ENCODE data around the gene YRDC.

YRDC gene

DNA sequence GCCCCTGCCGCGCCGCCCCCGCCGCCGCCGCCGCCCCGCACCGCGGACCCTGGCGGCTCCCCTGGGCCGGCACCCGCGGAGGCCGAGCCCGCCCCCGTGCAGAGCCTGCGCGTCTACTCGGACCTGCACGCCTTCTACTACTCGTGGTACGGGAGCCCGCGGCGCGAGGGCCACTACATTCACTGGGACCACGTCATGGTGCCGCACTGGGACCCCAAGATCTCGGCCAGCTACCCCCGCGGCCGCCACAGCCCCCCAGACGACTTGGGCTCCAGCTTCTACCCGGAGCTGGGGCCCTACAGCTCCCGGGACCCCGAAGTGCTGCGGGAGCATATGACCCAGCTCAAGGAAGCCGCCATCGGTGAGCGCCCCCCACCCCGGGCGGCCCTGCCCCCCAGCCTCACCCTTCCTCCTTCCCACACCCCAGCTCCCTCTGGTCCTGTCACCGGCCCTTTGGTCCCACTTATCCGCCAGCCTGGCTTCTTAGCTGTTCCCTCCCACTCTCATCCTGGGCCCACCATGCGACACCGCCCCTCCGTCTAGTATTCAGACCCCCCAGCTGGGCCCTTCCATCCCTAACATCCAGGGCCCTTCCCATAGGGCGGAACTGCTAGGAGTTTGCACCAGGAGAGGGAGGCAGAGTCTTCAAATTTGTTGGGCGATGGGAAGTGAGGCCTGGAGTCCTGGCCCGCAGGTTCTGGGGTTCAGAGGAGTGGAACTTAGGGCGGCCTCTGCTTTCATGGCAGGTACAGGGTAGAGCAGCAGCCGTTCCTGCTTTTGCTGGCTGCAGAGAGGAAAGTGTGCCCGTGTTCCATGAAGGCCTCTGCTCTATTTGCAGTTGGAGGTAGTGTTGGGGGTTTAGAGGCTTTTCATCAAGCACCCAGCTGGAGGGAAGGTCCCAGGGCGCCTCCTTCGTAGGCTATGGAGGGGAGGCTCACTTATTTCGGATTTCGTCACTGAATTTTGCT is 13.4 kb downstream of the YRDC start (continued):
- TF ChIP-seq SCRT2 (tag by site-specific recombination; IDR thresholded peaks at IDR 0.05) (no peak), ZNF621 (tag by site-specific recombination; IDR thresholded peaks at IDR 0.05) (no peak), GLIS1 (tag by site-specific recombination; IDR thresholded peaks at IDR 0.05) (peak; percentile 61), ZNF510 (tag by site-specific recombination; IDR thresholded peaks at IDR 0.05; ENCODE audit: insufficient replicate concordance) (no peak), ZSCAN16 (tag by site-specific recombination; IDR thresholded peaks at IDR 0.05) (no peak), BCL11B (tag by site-specific recombination; IDR thresholded peaks at IDR 0.05; ENCODE audit: low read depth) (no peak), ZFP41 (tag by site-specific recombination; IDR thresholded peaks at IDR 0.05; ENCODE audit: borderline replicate concordance) (no peak), ZNF354C (tag by site-specific recombination; IDR thresholded peaks at IDR 0.05; ENCODE audit: borderline replicate concordance, low read depth) (no peak), ZNF223 (tag by site-specific recombination; IDR thresholded peaks at IDR 0.05) (no peak), ZNF660 (tag by site-specific recombination; IDR thresholded peaks at IDR 0.05) (no peak), SCRT1 (tag by site-specific recombination; IDR thresholded peaks at IDR 0.05; ENCODE audit: borderline replicate concordance) (no peak), ZBTB48 (tag by site-specific recombination; IDR thresholded peaks at IDR 0.05) (peak; percentile 41; the same call in 1 of the 2 replicates), GLI4 (tag by site-specific recombination; IDR thresholded peaks at IDR 0.05) (no peak), ZNF501 (tag by site-specific recombination; IDR thresholded peaks at IDR 0.05) (no peak), ZNF664 (tag by site-specific recombination; IDR thresholded peaks at IDR 0.05) (no peak), ZBTB44 (tag by site-specific recombination; IDR thresholded peaks at IDR 0.05) (no peak), ZBTB17 (tag by site-specific recombination; IDR thresholded peaks at IDR 0.05) (no peak), ZNF513 (tag by site-specific recombination; IDR thresholded peaks at IDR 0.05) (no peak), EGR2 (tag by site-specific recombination; IDR thresholded peaks at IDR 0.05; ENCODE audit: low read depth) (peak; percentile 43; the same call in 1 of the 2 replicates), ZNF202 (tag by site-specific recombination; IDR thresholded peaks at IDR 0.05; ENCODE audit: borderline replicate concordance) (no peak), ZNF692 (tag by site-specific recombination; IDR thresholded peaks at IDR 0.05) (peak; percentile 74), ZNF366 (tag by site-specific recombination; conservative IDR thresholded peaks at IDR 0.05) (no peak), ZNF121 (tag by site-specific recombination; IDR thresholded peaks at IDR 0.05) (no peak), ZNF558 (tag by site-specific recombination; IDR thresholded peaks at IDR 0.05) (no peak), KLF8 (tag by site-specific recombination; IDR thresholded peaks at IDR 0.05) (peak; percentile 47; the same call in 1 of the 2 replicates), TRIM28 (IDR thresholded peaks at IDR 0.05; ENCODE audit: borderline replicate concordance, low read length) (no peak)
- TF ChIP-seq, protein P1, sequence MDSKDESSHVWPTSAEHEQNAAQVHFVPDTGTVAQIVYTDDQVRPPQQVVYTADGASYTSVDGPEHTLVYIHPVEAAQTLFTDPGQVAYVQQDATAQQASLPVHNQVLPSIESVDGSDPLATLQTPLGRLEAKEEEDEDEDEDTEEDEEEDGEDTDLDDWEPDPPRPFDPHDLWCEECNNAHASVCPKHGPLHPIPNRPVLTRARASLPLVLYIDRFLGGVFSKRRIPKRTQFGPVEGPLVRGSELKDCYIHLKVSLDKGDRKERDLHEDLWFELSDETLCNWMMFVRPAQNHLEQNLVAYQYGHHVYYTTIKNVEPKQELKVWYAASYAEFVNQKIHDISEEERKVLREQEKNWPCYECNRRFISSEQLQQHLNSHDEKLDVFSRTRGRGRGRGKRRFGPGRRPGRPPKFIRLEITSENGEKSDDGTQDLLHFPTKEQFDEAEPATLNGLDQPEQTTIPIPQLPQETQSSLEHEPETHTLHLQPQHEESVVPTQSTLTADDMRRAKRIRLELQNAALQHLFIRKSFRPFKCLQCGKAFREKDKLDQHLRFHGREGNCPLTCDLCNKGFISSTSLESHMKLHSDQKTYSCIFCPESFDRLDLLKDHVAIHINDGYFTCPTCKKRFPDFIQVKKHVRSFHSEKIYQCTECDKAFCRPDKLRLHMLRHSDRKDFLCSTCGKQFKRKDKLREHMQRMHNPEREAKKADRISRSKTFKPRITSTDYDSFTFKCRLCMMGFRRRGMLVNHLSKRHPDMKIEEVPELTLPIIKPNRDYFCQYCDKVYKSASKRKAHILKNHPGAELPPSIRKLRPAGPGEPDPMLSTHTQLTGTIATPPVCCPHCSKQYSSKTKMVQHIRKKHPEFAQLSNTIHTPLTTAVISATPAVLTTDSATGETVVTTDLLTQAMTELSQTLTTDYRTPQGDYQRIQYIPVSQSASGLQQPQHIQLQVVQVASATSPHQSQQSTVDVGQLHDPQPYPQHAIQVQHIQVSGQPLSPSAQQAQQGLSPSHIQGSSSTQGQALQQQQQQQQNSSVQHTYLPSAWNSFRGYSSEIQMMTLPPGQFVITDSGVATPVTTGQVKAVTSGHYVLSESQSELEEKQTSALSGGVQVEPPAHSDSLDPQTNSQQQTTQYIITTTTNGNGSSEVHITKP (tag by site-specific recombination; IDR thresholded peaks at IDR 0.05), result 0 out of 2 replicates have a peak, but pooled peaks have one; percentile 10
- TF ChIP-seq, protein P2, sequence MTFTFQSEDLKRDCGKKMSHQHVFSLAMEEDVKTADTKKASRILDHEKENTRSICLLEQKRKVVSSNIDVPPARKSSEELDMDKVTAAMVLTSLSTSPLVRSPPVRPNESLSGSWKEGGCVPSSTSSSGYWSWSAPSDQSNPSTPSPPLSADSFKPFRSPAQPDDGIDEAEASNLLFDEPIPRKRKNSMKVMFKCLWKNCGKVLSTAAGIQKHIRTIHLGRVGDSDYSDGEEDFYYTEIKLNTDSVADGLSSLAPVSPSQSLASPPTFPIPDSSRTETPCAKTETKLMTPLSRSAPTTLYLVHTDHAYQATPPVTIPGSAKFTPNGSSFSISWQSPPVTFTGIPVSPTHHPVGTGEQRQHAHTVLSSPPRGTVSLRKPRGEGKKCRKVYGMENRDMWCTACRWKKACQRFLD (tag by site-specific recombination; IDR thresholded peaks at IDR 0.05), result no peak
- TF ChIP-seq, protein P3, sequence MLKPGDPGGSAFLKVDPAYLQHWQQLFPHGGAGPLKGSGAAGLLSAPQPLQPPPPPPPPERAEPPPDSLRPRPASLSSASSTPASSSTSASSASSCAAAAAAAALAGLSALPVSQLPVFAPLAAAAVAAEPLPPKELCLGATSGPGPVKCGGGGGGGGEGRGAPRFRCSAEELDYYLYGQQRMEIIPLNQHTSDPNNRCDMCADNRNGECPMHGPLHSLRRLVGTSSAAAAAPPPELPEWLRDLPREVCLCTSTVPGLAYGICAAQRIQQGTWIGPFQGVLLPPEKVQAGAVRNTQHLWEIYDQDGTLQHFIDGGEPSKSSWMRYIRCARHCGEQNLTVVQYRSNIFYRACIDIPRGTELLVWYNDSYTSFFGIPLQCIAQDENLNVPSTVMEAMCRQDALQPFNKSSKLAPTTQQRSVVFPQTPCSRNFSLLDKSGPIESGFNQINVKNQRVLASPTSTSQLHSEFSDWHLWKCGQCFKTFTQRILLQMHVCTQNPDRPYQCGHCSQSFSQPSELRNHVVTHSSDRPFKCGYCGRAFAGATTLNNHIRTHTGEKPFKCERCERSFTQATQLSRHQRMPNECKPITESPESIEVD (tag by site-specific recombination; IDR thresholded peaks at IDR 0.05), result no peak

Measured in HEK293 (cell line).